ENCODE results near the gene SVIL. TPM values are rescaled to one million over a fixed set of nuclear protein-coding genes. Genes with fewer than 3 reads are reported as not detected.
"Not testable (repeated sequence)": the region's sequence is repeated elsewhere in the genome, so short reads cannot be mapped to it uniquely, and the experiment has no call there.

Gene SVIL
- total RNA-seq, 1 donor from 2014 or later, result 58.5 TPM

GRCh38 chr10:29584436-29584835 lies 50.3 kb downstream of the SVIL start:
- DNase-seq (ENCODE audit: low read depth), result no peak

DNA sequence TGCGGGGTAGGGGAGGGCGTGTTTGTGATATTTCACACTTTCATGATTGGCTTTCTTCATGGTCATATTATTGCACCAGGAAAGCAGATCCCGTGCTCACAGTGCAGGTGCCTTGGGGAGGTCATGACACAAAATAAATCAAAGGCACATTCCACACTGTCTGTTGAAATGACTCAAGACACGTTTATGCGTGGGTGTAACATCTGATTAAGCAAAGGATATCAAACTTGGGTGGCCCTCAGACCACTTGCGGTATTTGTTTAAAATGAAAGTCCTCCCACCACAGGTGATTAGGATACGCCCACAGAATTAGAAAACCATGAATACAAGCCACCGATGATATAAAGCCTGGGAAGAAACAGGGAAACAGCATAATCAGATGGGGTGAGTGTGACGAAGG lies 51.1 kb downstream of the SVIL start:
- no peak overlapping the region for H3K4me3 ChIP-seq (ENCODE audit: low read depth, low read length)
- TF ChIP-seq, protein P1, sequence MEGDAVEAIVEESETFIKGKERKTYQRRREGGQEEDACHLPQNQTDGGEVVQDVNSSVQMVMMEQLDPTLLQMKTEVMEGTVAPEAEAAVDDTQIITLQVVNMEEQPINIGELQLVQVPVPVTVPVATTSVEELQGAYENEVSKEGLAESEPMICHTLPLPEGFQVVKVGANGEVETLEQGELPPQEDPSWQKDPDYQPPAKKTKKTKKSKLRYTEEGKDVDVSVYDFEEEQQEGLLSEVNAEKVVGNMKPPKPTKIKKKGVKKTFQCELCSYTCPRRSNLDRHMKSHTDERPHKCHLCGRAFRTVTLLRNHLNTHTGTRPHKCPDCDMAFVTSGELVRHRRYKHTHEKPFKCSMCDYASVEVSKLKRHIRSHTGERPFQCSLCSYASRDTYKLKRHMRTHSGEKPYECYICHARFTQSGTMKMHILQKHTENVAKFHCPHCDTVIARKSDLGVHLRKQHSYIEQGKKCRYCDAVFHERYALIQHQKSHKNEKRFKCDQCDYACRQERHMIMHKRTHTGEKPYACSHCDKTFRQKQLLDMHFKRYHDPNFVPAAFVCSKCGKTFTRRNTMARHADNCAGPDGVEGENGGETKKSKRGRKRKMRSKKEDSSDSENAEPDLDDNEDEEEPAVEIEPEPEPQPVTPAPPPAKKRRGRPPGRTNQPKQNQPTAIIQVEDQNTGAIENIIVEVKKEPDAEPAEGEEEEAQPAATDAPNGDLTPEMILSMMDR (conservative IDR thresholded peaks at IDR 0.05; ENCODE audit: low read depth, low read length), result no peak
- DNase-seq (ENCODE audit: low read depth), result no peak

More at GRCh38 chr10:29584436-29584835, 50.3 kb downstream of the SVIL start:
- H3K4me3 ChIP-seq (ENCODE audit: low read depth, low read length), result no peak overlapping the region
- TF ChIP-seq, protein P1 (conservative IDR thresholded peaks at IDR 0.05; ENCODE audit: low read depth, low read length), result no peak

- DNase-seq (ENCODE audit: low read depth), result peak; percentile 44
- H3K4me3 ChIP-seq (ENCODE audit: low read depth, low read length), result not testable (repeated sequence)
Measured at GRCh38 chr10:29582769-29583168, 52.0 kb downstream of the SVIL start.

GRCh38 chr10:29579455-29579970 lies 55.3 kb downstream of the SVIL start:
- TF ChIP-seq, protein P1 (conservative IDR thresholded peaks at IDR 0.05; ENCODE audit: low read depth, low read length), result no peak
- H3K4me3 ChIP-seq (ENCODE audit: low read depth, low read length), result no peak overlapping the region
- no peak for DNase-seq (ENCODE audit: low read depth)

- TF ChIP-seq, protein P1 (conservative IDR thresholded peaks at IDR 0.05; ENCODE audit: low read depth, low read length), result no peak
- DNase-seq (ENCODE audit: low read depth), result no peak
- H3K4me3 ChIP-seq (ENCODE audit: low read depth, low read length), result no peak overlapping the region
Measured at GRCh38 chr10:29578457-29578856, 56.3 kb downstream of the SVIL start.

GRCh38 chr10:29576681-29577080 lies 58.1 kb downstream of the SVIL start:
- TF ChIP-seq, protein P1 (conservative IDR thresholded peaks at IDR 0.05; ENCODE audit: low read depth, low read length), result no peak
- no peak overlapping the region for H3K4me3 ChIP-seq (ENCODE audit: low read depth, low read length)
- no peak for DNase-seq (ENCODE audit: low read depth)

- no peak overlapping the region for H3K4me3 ChIP-seq (ENCODE audit: low read depth, low read length)
- TF ChIP-seq, protein P1 (conservative IDR thresholded peaks at IDR 0.05; ENCODE audit: low read depth, low read length), result no peak
- no peak for DNase-seq (ENCODE audit: low read depth)
Measured at GRCh38 chr10:29575098-29575455, 59.7 kb downstream of the SVIL start.

DNA sequence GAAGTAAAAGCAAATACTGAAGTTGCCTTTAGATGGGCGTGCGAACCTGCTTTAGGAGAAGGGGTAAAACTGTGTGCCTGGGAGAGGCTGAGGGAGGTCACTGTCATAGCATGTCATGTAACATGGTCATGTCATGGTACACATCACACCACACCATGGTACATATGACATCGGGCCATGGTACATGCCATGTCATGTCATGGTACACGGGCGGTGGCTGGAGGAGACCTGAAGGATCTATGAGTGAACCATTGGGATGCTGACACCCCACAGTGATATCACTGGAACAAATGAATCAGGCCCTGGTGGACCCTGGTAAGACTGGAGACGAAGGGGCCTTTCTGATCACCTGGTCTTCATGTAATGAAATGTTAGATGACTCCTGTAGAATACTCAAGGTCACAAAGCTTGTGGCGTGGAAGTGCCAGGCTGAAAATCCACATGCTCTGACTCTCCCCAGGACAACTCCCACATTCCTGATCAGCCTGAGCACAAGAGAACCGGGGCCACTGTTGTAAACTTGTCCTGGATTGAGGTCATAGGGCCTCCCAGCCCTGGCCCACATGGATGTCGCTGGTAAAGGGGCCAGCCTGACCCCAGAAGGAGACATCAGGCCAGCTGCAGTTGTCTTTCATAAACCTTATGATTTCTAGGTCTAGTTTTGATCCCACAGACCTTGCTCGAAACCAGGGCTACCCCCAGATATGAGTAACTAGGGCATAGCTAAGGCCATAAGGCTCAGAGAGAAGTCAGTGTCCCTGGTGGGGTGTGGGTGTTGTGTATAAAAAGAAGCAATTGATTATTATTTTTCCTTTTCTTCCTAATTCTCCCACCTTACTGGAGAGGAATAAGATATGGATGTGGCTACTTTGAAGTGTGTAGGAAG lies 60.3 kb downstream of the SVIL start:
- not testable (repeated sequence) for H3K4me3 ChIP-seq (ENCODE audit: low read depth, low read length)

DNA sequence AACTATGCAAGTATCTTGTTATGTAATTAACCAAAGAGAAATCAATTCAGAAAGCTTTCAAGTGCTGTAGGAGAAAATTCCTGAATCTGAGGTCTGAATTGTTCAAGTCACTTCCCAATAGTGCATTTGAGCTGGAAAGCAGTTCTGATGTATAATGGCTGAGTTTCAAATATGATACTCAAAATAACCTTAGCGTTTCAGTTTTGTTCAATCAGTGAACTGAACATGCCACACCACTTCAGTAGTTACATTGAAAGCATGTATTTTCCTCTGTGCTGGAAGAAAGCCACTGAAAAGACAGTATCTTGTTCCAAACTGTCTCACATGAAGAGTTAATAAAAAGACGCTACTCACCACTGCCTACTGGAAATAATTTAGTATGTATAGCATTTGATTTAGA lies 64.5 kb downstream of the SVIL start:
- H3K4me3 ChIP-seq (ENCODE audit: low read depth, low read length); DNase-seq (ENCODE audit: low read depth): not testable (repeated sequence)

More for the DNA sequence above, 60.3 kb downstream of the SVIL start:
- not testable (repeated sequence) for DNase-seq (ENCODE audit: low read depth)

Data from epithelial cell of proximal tubule (primary cell).